Glomerular endothelial cell (primary cell): ENCODE data around the gene SLC22A1. TPM values are rescaled to one million over a fixed set of nuclear protein-coding genes. Genes with fewer than 3 reads are reported as not detected.
"Not testable (repeated sequence)": the region's sequence is repeated elsewhere in the genome, so short reads cannot be mapped to it uniquely, and the experiment has no call there.

Source experiments
- DNase-seq: peaks from one replicate; pipeline ENCODE4 v3.0.0-alpha.2; 2011; ENCODE audit warnings: low read depth, low spot score; ENCODE audit errors: extremely low read depth
- total RNA-seq: library from RNA; depleted of rRNA; stranded (reverse); fragments of >200 nt; gene quantifications from 2 replicates; pipeline ENCODE4 v1.2.3, GENCODE V29; 2015

SLC22A1 gene
- total RNA-seq, 1 donor from 2014 or later, result not detected

GRCh38 chr6:160093061-160093460, 28.6 kb upstream of the SLC22A1 start:
- DNase-seq, result no peak

DNA sequence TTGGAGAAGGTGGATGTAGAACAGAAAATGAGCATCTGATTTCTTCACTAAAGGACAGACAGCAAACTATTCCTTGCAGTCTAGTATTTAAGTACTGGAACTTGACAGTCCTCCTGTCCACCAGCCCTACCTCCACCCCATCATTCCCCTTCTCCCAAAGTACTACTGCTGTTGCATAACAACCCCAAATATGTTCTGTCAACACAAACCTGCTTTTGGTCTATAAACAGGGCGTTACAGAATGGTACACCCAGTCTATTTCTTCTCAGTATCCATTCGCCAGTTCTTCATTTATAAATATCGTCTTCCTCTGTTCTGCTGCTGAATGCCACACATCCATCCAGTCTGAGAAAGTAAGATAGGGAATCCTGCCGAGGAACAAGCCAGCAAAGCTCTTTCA, 27.7 kb upstream of the SLC22A1 start:
- DNase-seq, result no peak

- no peak for DNase-seq
These were observed 26.3 kb upstream of the SLC22A1 start for GRCh38 chr6:160095146-160095845.

DNA sequence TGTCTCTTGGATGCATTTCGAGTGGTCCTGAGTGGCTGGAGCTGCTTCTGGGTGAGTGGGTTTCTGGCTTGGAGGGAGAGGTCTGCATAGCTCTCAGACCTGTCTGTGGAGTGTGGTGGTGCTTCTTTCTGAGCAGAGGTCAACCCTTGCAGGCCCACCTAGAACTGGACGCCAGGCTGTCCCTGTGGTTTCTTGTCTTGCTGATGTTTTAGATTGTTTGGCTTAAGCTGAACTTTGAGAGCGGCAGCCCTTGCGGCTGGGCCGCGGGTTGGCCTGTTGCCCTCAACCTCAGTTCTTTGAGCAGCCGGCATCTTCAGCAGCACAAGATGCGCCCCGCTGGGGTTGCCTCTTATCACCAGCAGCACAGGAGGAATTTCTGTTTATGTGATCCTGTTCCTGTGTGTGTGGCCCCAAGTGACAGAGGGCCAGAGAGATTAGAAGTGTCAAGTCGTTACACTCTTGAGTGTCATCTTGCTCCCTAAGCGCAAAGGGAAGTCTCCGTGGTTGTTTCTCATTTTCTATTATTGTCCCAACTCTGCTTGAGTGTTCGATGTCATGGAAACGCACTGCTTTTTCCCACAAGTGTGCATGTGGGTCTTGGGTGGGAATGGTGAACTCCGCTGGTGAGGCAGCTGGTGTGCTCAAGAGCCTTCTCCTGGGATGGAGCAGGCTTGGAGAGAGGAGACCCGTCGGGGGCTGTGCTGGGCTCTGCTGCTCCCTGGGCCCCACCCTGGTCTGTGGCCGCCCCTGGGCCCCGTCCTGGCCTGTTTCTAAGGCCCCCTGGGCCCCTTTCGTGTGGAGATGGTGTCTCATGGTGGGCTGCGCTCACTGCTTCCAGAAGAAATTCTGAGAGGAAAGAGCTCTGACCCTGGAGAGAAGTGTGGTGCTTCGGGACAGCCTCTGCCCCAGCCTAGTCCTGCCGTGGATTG, 20.1 kb upstream of the SLC22A1 start:
- DNase-seq, result no peak

DNA sequence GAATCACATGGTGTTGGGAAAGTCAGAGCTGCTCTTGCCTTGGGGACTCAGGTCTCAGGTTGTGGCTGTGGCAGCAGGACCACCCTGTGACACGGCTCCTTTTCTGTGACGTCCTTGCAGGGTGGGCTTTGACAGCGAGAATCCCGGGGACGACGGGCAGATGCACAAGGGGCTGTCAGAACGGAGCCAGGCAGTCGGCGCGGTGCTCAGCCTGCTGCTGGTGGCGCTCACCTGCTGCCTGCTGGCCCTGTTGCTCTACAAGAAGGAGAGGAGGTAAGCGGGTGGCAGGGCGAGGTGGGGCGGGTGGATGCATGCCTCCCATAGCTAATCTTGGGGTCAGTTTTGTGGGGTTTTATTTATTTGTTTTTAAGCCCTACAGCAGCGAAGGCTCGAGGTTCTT, 19.2 kb upstream of the SLC22A1 start:
- DNase-seq, result no peak

DNA sequence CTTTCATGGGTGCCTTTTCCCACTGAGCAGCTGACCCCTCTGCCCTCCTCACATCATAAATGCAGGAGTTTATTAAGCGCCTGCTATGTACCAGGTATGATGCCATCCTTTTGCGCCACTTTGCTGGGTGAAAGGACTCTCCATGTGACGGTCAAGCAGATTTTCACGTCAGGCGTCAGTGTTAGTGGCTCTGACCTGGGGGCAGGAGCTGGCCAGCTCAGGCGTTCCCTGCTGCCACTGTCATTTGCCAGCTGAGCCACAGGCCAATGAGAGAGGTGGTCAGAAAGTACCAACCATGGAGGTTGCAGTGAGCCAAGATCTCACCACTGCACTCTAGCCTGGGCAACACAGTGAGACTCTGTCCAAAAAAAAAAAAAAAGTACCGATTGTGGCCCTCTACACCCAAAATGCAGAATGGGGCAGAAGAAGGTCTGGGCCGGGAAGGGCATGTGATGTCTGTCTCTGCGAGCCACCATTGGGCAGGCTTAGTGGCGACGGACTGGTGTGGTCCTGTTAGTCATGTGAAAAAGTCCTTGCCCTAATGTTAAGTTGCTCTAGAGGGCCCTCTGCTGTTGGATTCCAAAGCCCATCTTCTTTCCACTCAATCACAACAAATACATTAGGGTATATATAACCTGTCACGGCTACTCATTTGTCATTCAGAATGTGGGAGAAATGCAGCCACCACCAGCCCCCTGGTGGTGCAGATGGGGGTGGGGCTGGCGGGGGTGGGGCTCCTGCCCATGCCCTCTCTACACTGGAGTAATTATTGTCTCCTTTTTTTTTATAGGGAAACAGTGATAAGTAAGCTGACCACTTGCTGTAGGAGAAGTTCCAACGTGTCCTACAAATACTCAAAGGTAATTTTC, 18.4 kb upstream of the SLC22A1 start:
- no peak for DNase-seq

- DNase-seq, result no peak
These were observed 17.9 kb upstream of the SLC22A1 start for GRCh38 chr6:160103825-160104100.

DNA sequence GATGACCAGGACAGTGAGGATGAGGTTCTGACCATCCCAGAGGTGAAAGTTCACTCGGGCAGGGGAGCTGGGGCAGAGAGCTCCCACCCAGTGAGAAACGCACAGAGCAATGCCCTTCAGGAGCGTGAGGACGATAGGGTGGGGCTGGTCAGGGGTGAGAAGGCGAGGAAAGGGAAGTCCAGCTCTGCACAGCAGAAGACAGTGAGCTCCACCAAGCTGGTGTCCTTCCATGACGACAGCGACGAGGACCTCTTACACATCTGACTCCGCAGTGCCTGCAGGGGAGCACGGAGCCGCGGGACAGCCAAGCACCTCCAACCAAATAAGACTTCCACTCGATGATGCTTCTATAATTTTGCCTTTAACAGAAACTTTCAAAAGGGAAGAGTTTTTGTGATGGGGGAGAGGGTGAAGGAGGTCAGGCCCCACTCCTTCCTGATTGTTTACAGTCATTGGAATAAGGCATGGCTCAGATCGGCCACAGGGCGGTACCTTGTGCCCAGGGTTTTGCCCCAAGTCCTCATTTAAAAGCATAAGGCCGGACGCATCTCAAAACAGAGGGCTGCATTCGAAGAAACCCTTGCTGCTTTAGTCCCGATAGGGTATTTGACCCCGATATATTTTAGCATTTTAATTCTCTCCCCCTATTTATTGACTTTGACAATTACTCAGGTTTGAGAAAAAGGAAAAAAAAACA, 16.6 kb upstream of the SLC22A1 start:
- DNase-seq, result no peak

DNA sequence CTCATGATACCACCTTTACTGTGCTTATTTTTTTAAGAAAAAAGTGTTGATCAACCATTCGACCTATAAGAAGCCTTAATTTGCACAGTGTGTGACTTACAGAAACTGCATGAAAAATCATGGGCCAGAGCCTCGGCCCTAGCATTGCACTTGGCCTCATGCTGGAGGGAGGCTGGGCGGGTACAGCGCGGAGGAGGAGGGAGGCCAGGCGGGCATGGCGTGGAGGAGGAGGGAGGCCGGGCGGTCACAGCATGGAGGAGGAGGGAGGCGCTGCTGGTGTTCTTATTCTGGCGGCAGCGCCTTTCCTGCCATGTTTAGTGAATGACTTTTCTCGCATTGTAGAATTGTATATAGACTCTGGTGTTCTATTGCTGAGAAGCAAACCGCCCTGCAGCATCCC, 15.6 kb upstream of the SLC22A1 start:
- no peak for DNase-seq

DNA sequence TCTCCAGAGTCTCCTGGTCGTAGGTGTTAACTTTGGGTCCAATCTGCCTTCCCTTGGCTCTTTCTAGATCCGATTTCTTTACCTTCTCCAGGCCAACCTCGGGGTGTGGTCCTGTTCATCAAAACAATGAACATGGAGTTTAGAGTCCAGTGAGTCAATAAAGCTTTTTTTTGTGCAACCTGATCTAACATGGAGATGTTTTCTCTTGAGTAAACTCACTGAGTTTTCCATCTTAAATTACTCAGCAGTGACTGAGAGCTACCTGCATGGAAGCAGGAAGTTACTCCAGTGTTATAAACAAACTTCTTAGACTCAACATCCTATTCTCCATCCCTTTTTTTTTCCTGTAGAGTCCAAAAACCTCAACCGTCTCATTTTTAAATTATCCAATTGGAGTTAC, 14.9 kb upstream of the SLC22A1 start:
- no peak for DNase-seq

GRCh38 chr6:160108077-160108476, 13.5 kb upstream of the SLC22A1 start:
- DNase-seq, result no peak

GRCh38 chr6:160110586-160111123, 11.0 kb upstream of the SLC22A1 start:
- no peak for DNase-seq

- DNase-seq, result no peak
These were observed 9.8 kb upstream of the SLC22A1 start for GRCh38 chr6:160111806-160112205.

DNA sequence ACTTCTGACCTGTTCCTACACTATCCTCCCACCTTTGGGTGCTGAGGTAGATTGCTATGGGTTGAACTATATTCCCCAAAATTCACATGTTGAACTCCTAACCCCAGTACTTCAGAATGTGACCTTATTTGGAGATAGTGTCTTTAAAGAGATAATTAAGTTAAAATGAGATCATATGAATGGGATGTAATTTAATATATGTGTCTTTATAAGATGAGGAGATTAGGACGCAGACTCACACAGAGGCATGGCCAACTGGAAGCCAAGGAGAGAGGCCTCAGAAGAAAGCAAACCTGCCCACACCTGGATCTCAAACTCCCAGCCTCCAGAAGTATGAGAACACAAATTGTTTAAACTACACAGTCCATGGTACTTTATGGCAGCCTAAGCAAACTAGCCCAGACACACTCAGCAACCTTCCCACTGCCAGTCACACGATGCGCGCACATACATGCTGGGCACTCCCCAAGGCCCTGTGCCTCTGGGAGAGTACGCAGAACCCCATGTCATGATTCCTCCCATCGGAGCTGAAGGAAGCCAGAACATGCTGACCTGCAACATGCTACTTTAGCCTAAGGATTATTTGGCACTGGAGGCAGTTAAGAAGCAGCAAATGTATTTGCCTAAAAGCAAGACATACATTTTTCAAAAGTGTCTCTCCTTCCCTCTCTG, 8.9 kb upstream of the SLC22A1 start:
- DNase-seq, result no peak

DNA sequence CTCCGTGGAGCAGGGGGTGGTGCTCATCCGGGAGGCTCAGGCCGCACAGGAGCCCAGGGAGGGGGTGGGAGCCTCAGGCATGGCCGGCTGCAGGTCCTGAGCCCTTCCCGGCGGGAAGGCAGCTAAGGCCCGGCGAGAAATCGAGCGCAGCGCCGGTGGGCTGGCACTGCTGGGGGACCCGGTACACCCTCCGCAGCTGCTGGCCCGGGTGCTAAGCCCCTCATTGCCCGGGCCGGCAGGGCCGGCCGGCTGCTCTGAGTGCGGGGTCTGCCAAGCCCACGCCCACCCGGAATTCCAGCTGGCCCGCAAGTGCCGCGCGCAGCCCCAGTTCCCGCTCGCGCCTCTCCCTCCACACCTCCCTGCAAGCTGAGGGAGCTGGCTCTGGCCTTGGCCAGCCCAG, 7.1 kb upstream of the SLC22A1 start:
- DNase-seq, result not testable (repeated sequence)

GRCh38 chr6:160115421-160115820, 6.2 kb upstream of the SLC22A1 start:
- no peak for DNase-seq

GRCh38 chr6:160116411-160116810, 5.2 kb upstream of the SLC22A1 start:
- DNase-seq, result no peak

GRCh38 chr6:160117137-160117536, 4.5 kb upstream of the SLC22A1 start:
- no peak for DNase-seq

GRCh38 chr6:160118620-160119229, 2.9 kb upstream of the SLC22A1 start:
- DNase-seq, result no peak
